Purkinje cell (primary cell): ENCODE measurements around the gene TMEM185B. TPM values are rescaled to one million over a fixed set of nuclear protein-coding genes. Genes with fewer than 3 reads are reported as not detected.

Source experiments
- polyA plus RNA-seq: library from polyadenylated mRNA; unstranded; fragments of >200 nt; fragmentation: Nextera tagmentation; gene quantifications from 2 replicates; pipeline ENCODE4 v1.2.1, GENCODE V29; 2014

Gene TMEM185B
- 6.7 and 8.1 TPM in 2 replicates for polyA plus RNA-seq

DNA sequence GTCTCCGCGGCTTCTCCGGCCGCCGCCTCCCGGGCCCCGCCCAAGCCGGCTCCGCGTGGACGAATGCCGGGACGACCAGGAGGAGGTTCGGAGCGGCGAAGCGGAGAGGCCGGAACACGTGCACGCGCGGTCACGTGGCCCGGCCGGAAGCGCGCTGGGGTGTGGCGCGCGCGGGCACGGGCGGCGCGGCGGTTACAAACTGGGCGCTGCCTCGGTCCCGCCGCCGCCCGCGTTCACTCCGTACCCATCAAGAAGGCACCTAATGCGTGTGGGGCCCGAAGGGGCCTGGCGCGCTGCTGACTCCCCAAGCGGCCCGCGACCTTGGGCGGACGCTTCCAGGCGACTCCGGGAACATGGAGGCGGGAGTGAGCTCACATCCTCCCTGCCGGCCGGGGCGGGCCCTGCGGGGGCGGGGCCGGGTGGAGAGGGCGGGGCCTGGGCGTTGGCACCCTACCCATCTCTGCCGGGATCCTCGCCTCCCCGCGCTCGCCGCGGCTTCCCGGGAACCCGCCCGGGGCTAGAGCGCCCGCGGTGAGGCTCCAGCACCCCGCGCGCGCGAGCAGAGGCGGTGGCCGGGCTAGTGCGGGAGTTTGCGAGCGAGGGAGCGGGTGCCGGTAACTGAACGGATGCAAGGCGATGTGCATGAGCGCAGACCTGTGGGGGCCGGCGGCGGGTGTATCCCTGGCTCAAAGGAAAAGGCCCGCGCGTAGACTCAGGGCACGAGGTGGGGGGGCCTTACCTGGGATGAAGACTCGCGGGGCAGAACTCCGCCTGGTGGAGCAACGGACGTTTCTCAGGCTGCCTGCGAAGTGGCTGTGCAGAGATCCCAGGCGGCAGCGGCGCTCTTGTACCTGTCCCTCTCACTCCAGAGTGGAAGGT is at the start of gene TMEM185B:
Gene TMEM185B, minus strand, starts transcription at position 367 of the 879 bp plus-strand sequence. CDS start 424 bp downstream, outside the sequence.

DNA sequence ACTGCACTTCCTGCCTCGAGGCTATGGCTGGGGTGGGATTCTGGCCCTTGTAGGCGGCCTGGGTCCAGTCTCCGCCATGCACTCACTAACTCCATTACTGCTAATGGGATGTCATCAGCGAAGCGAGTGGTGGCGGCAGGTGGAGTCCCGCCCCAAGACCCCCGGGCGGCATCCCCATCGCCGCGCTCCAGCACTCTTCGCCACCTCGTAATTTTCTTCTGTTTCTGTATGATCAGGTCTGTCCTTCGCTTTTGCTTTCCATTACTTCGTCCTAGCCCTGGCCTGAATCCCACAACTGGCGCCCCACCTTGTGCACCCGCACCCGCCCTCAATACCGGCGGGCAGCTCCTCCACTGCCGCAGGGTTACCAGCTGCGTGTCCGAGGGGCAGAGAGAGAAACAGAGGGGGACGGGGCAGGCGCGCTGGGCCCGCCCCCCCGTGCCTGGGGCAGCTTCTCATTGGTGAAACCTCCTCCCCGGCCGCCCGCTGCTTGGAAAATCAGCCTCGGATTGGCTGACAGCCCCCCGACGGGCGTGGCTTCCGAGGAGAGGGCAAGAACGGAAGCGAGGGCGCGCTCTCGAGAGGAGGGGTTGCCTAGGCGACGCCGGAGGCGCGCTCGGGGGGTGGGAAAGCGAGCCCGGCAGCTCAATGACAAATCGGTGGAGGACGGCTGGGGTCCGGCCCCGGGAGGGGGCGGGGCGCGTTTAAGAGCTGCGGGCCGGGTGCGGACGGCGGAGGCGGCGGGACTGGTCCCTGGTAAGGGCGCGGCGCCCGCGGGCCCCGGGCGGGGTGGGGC is 29.2 kb upstream of the TMEM185B start, which contains the start of gene RALB:
Gene RALB, plus strand, starts transcription at position 628 of the 796 bp plus-strand sequence. CDS start 25,813 bp downstream, outside the sequence.

Other genes starting within 250 kb of the TMEM185B start
- gene EPB41L5, start 210.3 kb downstream of the TMEM185B start, polyA plus RNA-seq, result 2.7 and 2.8 TPM in 2 replicates
- 33.5 and 57.7 TPM in 2 replicates for gene RALB, start 29.5 kb upstream of the TMEM185B start, polyA plus RNA-seq
- 5.3 and 8.0 TPM in 2 replicates for gene INHBB, start 122.7 kb upstream of the TMEM185B start, polyA plus RNA-seq